Adrenal gland (tissue), 12 donors: Measurements from ENCODE around the gene MCCC1. TPM values are rescaled to one million over a fixed set of nuclear protein-coding genes. Genes with fewer than 3 reads are reported as not detected.

ENCODE experiments used
- DNase-seq, 7 donors: peaks; one replicate each; pipeline ENCODE4 v3.0.0-alpha.2; 2019 to 2020
- H3K27ac ChIP-seq, 5 donors: fragments of 200-600 bp; sonication (generic) in 4 of 5; 1 replicate in 3 of 5; 2 replicates in 2 of 5; pipeline versions ENCODE4 v1.5.1 to v1.8.0; 2016 to 2020; ENCODE audit warnings: mild to moderate bottlenecking in 1 of 5
- H3K27me3 ChIP-seq: fragments of 200-600 bp; 2 replicates; pipeline ENCODE4 v1.8.0; 2021
- H3K36me3 ChIP-seq, 2 donors: fragments of 200-600 bp; replicated peaks in 1 of 2; 1 replicate in 1 of 2; 2 replicates in 1 of 2; pipeline versions ENCODE4 v1.5.1 to v1.8.0; 2018 to 2022
- H3K4me1 ChIP-seq, 2 donors: fragments of 200-600 bp; replicated peaks in 1 of 2; 1 replicate in 1 of 2; 2 replicates in 1 of 2; pipeline versions ENCODE4 v1.5.1 to v1.8.0; 2018 to 2021
- H3K4me3 ChIP-seq, 4 donors: fragments of 200-600 bp; sonication (generic) in 3 of 4; one replicate each; pipeline ENCODE4 v1.5.1; 2016 to 2018
- H3K9me3 ChIP-seq, 3 donors: fragments of 200-600 bp; sonication (generic) in 1 of 3; replicated peaks in 1 of 3; 1 replicate in 2 of 3; 2 replicates in 1 of 3; pipeline versions ENCODE4 v1.5.1 to v1.8.0; 2016 to 2021
- POLR2A ChIP-seq, 2 donors: fragments of 450-650 bp; IDR thresholded peaks; one replicate each; pipeline ENCODE4 v1.6.1; 2017; ENCODE audit warnings: antibody characterized with exemption in 2 of 2, mild to moderate bottlenecking in 2 of 2, moderate library complexity in 1 of 2
- WGBS, 4 donors: extraction: QIAGEN DNeasy Blood & Tissue Kit in 2 of 4; methylation state at CpG; one replicate each; pipeline versions ENCODE4 v1.1.5 to v1.1.7; 2013 to 2017; 5-methylcytosine and 5-hydroxymethylcytosine counted together
- intact Hi-C, 2 donors: fragments of 100-400 bp; cut with DNase I; formaldehyde crosslinking; loops; one replicate each; pipeline versions ENCODE4 v1.14.1 to v1.15.0; 2022 to 2023
- polyA plus RNA-seq, 3 donors: library from polyadenylated mRNA; stranded (reverse); fragments of 200-250 nt in 2 of 3; fragments of 350-450 nt in 1 of 3; fragmentation: Illumina TruSeq in 1 of 3; extraction: RNeasy Lipid Tissue Mini Kit (QIAGEN cat#74804) in 1 of 3; gene quantifications; one replicate each; pipeline ENCODE4 v1.2.3, GENCODE V29; 2013 to 2014
- total RNA-seq, 9 donors: library from RNA; depleted of rRNA in 4 of 9; stranded (reverse); fragments of >200 nt in 4 of 9; fragments of 120-200 nt in 1 of 9; fragmentation: NEBNext Ultra II Directional in 1 of 9; extraction: Animal tissue kit (Norgen Biotek cat#: 25700) in 1 of 9; gene quantifications; one replicate each; pipeline versions ENCODE4 v1.1.0 to v1.2.4, GENCODE V29; 2013 to 2023
- TF ChIP-seq, protein P1 (sequence below), 6 experiments: fragments of 450-650 bp in 4 of 6; fragments of 200-600 bp in 2 of 6; sonication (generic) in 1 of 6; IDR thresholded peaks; 1 replicate in 5 of 6; 2 replicates in 1 of 6; pipeline versions ENCODE4 v1.5.1 to v1.8.0; 2016 to 2021; ENCODE audit warnings: antibody characterized with exemption in 6 of 6, mild to moderate bottlenecking in 2 of 6, moderate library complexity in 1 of 6
- donor health status: healthy with polysubstance abuse.
- donor health status: Bipolar disorder and iron deficiency.
- donor health status: DM: yes; HTN: yes; CAD: no.
- donor health status: DM: no; HTN: no; CAD: no.
- donor health status: DM: no; HTN: no; CAD: no.
- donor health status: DM: yes; HTN: yes; CAD: no.

Gene MCCC1
- total and polyA plus RNA-seq, 12 donors, result 40.9 to 137 (median 53.5) TPM

DNA sequence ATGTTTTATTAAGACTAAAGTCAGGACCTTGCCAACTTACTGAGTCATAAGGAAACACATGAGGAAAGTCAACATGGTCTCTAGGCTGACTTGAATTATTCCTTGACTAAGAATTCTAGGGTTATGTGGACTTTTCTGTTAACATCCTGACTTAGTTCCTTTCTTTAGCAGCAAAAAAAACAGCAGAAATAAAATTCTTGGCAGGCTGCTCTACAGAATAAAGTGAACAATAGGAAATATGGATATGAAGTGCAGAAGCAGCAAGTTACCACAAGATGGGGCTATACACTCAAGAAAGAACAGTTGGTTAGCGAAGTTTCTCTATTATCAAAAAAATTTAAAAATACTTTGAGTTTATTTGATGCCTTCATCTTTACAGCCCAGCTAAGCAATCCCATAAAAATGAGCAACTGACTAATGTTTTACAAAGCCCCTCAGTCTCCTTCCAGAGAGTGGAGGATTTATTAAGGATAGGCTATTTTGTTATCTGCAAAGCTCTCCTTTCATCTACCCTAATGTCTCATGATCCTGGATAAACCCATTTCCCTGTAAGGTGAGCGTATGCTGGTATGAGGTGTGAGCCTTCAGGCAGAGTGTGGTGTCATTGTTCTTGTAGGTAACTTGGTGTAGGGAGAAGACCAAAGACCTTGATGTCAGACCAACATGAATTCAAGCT lies 23.1 kb upstream of the MCCC1 start:
- no peaks in the 10 kb centered on the region for H3K9me3 ChIP-seq
- H3K36me3 ChIP-seq, result no peaks in the 10 kb centered on the region
- WGBS, 4 donors, result 23 to 33% (median 30%) methylated on average over 2 of the region's 2 CpGs
- no peak overlapping the region for H3K4me3 ChIP-seq
- intact Hi-C loops, result loop anchor here (5.0 to 10.0 kb wide), 2 partner anchors 260 to 262 kb away; no protein-coding TSS in a partner anchor
- no peaks in the 10 kb centered on the region for H3K4me1 ChIP-seq
- peak in 1 of 7 donors; percentile 35 for DNase-seq
- TF ChIP-seq POLR2A (IDR thresholded peaks at IDR 0.05), result no peak
- TF ChIP-seq, protein P1, sequence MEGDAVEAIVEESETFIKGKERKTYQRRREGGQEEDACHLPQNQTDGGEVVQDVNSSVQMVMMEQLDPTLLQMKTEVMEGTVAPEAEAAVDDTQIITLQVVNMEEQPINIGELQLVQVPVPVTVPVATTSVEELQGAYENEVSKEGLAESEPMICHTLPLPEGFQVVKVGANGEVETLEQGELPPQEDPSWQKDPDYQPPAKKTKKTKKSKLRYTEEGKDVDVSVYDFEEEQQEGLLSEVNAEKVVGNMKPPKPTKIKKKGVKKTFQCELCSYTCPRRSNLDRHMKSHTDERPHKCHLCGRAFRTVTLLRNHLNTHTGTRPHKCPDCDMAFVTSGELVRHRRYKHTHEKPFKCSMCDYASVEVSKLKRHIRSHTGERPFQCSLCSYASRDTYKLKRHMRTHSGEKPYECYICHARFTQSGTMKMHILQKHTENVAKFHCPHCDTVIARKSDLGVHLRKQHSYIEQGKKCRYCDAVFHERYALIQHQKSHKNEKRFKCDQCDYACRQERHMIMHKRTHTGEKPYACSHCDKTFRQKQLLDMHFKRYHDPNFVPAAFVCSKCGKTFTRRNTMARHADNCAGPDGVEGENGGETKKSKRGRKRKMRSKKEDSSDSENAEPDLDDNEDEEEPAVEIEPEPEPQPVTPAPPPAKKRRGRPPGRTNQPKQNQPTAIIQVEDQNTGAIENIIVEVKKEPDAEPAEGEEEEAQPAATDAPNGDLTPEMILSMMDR (IDR thresholded peaks at IDR 0.05), result peak; percentile 78 to 92 (median 86)
- H3K27me3 ChIP-seq, result no peaks in the 10 kb centered on the region
- H3K27ac ChIP-seq, result no peak overlapping the region

DNA sequence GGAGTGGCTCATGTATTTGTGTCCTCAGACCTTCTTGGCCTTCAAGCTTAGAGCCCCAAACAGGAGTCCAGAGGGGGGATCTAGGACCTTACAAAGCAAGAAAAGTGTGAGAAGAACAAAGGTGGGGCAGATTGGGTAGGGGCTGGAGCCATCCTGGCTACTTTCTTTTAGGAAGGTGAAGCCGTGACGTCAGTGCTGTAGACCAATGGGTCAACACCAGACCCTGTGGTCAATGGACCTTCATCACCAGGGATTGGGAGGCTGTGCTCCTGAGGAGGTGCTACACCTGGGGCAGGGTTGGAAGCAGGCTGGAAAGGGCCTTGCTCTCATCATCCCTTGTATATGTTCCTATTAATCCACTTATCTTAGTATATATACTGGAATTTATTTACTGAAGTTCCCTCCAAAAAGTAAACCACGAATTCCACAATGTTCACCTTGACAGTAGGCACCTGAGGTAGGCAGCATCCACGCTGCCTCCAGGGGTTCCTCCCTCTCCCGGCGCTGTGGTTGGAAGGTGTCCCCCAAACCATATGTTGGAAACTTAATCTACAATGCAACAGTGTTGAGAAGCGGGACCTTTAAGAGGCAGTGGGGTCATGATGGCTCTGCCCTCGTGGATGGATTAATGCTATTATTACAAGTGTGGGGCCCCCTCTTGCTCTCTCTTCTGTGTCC lies 21.4 kb upstream of the MCCC1 start:
- DNase-seq, result no peak
- no peak overlapping the region for H3K4me3 ChIP-seq
- 67 to 79% (median 72%) methylated on average over 8 of the region's 8 CpGs for WGBS, 4 donors
- no peak overlapping the region for H3K27ac ChIP-seq
- intact Hi-C loops, result loop anchor here (5.0 to 10.0 kb wide), 2 partner anchors 262 to 264 kb away; no protein-coding TSS in a partner anchor
- no peaks in the 10 kb centered on the region for H3K27me3 ChIP-seq
- no peaks in the 10 kb centered on the region for H3K36me3 ChIP-seq
- no peaks in the 10 kb centered on the region for H3K4me1 ChIP-seq
- H3K9me3 ChIP-seq, result no peaks in the 10 kb centered on the region
- no peak for TF ChIP-seq POLR2A (IDR thresholded peaks at IDR 0.05)
- TF ChIP-seq, protein P1 (IDR thresholded peaks at IDR 0.05), result no peak

DNA sequence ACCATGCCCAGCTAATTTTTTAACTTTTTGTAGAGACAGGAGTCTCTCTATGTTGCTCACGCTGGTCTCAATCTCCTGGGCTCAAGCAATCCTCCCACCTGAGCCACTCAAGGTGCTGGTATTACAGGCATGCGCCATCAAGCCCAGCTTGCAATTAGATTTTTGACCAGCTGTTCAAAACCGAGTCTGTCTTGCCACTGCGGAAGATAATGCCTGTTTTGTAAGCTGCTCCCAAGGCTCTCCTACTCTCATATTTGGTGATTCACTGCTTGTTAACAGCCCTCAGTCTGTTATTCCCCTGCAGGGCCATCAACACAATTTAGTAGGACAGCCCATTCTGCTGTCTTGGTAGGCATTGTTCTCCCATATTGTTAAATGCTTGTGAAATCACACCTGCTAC lies 17.8 kb upstream of the MCCC1 start:
- 65 to 78% (median 68%) methylated on average over 4 of the region's 4 CpGs for WGBS, 4 donors
- Histone ChIP-seq H3K4me3 (no peak overlapping the region), H3K36me3 (no peaks in the 10 kb centered on the region), H3K9me3 (no peaks in the 10 kb centered on the region), H3K27me3 (no peaks in the 10 kb centered on the region), H3K4me1 (peaks cover 0 to 6% of the 10 kb centered on the region in 2 donors), H3K27ac (no peak overlapping the region)
- no peak for DNase-seq
- intact Hi-C loops, result no loop called here
- TF ChIP-seq, protein P1 (IDR thresholded peaks at IDR 0.05), result no peak
- TF ChIP-seq POLR2A (IDR thresholded peaks at IDR 0.05), result no peak

DNA sequence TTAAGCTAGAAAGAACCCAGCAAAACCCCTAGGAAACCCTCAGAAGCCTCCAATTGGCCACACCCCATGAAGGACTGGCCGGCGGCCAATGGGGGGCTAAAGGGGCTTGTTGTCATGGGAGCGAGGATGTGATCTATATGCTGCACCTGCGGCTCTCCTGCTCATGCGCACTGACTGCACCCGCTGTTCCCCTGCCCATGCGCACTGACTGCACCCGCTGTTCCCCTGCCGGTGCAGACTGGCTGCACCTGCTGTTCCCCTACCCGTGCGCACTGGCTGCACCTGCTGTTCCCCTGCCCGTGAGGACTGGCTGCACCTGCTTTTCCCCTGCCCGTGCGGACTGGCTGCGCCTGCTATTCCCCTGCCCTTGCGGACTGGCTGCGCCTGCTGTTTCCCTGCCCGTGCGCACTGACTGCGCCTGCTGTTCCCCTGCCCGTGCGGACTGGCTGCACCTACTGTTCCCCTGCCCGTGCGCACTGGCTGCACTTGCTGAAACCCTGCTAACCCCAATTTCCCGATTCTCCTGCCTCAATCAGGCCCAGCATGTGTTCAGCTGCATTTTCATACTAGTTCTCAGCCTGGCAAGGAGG lies 16.8 kb upstream of the MCCC1 start:
- 0 to 3% (median 2%) methylated on average over 14 to 25 of the region's 25 CpGs for WGBS, 4 donors
- intact Hi-C loops, result no loop called here
- no peaks in the 10 kb centered on the region for H3K9me3 ChIP-seq
- no peak for DNase-seq
- H3K27me3 ChIP-seq, result no peaks in the 10 kb centered on the region
- peaks cover 0 to 6% of the 10 kb centered on the region in 2 donors for H3K4me1 ChIP-seq
- no peaks in the 10 kb centered on the region for H3K36me3 ChIP-seq
- TF ChIP-seq, protein P1 (IDR thresholded peaks at IDR 0.05), result no peak
- TF ChIP-seq POLR2A (IDR thresholded peaks at IDR 0.05), result no peak
- H3K4me3 ChIP-seq, result no peak overlapping the region
- H3K27ac ChIP-seq, result no peak overlapping the region
